HG02759 (cell line): ENCODE results near the gene PEX11B.
A peak's percentile ranks its signal among the peaks of the same experiment; 100 is the strongest.
"Not testable (repeated sequence)": the region's sequence is repeated elsewhere in the genome, so short reads cannot be mapped to it uniquely, and the experiment has no call there.

Experiments
- ATAC-seq: cut with Tn5 transposase; IDR thresholded peaks from one replicate; pipeline ENCODE4 v1.9.1; 2021; ENCODE audit warnings: mild to moderate bottlenecking, moderate library complexity; ENCODE audit not compliant: unreplicated experiment

PEX11B gene

DNA sequence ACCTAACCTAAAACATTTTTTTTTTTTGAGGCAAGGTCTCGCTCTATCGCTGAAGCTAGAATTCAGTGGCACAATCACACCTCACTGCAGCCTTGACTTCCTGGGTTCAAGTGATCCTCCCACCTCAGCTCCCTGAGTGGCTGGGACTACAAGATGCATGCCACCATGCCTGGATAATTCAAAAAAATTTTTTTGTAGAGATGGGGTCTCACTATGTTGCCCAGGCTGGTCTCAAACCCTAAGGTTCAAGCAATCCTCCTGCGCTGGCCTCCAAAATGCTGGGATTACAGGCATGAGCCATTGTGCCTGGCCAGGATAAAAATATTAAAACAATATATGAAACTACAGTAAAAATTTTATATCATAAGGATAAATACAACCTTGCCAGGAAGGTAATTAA is 34.4 kb upstream of the PEX11B start:
- no peak for ATAC-seq

DNA sequence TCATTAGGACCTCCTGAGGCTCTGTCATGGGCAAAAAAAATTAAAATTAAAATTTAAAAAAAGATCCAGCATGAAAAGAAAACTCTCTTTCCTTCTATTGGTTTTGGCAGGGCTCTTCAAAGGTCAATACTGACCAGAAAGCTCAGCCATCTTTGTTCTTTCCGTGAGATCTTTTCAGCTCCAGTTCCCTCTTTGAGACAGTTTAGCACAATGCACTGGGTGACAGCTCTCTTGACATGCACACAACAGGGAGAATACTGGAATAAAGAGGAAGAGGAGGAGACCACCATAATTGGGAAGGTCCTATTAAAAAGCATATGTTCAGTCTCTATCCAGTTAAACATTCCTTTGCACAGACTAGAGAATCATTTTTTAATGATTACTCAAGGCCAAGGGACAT is 33.0 kb upstream of the PEX11B start:
- no peak for ATAC-seq

DNA sequence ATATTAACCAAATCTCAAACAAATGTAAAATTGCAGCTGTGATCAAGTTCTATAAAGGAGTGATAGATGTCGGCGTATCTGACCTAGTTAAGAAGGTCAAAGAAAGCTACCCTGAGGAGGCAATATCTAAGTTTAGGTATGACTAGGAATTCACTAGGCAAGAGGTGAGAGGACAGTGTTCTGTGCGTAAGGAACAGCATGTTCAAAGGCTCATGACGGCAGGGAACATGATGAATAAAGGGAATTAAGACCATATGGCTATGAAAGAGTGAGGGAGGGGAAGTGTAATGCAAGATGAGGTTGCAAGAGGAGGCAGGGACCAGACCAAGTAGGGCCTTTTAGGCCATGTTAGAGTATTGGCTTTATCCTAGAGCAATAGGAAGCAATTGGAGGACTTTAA is 30.7 kb upstream of the PEX11B start:
- no peak for ATAC-seq

DNA sequence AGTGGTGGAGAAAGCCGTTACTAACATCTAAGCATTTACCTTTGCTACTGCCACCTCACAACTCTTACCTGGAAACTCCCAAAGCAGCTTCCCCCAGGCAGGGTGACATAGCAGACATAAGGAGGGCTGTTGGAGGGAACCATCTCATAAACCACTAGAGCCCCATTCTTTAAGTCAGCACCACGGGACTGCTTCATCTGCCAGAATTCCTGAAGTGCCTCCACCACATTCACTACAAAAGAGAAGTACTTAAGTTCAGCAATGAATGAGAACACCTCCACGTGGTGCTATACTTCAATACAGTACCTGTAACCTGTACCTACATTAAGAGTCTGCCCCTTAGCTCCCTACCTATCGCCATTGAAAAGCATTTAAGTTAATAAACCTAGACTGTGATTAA is 29.0 kb upstream of the PEX11B start:
- no peak for ATAC-seq

DNA sequence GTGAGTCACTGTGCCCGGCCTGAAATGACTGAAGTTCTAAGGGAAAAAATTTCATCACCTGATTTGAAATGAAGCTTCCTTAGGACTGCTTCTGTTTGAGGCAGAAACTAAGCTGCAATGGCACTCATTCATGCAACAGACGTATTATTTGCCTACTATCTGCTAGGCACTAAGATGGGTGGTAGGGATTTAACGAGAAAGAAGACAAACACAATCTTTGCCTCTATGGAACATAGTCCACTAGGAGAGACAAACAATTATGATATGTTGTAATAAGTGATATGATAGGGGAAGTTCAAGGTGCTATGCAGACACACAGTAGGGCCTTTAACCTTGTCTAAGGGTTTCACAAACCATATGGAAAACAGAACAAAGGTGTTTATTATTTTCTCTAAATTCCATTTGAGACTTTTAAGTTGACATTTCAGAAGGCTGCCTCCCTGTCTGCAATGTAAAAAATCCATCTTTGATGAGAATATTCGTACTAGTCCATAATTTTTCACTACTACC is 28.0 kb upstream of the PEX11B start:
- ATAC-seq: no peak

DNA sequence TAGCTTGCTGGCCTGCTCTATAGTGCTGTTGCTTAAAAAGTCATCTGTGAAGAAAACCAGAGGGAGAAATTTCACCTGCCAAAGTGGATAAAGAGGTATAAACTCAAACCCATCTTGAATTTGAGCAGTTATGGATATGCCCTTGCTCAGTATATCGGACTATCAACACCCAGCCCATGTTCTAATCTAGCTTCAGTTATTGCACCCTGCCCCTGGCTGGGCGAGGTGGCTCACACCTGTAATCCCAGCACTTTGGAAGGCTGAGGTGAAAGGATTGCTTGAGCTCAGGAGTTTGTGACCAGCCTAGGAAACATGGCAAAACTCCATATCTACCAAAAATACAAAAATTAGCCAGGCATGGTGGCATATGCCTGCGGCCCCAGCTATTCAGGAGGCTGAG is 26.0 kb upstream of the PEX11B start:
- ATAC-seq: no peak

DNA sequence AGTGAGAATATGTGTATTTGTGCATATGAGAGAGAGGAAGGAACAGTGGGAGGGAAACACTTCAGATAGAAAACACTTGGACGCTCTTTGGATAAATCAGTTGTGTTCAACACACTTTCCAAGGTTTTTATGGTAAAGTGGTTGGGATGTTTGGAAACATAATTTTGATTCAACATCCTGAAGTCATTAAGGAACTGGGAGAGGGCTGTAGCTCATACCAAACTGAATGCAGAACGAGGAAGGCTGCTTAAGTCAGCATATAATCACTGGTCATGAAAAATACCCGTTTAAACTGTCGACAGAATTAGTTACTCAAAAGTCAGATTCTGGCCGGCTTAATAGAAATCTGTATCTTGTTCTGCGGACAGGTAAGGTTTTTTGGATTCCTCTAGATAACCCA is 24.4 kb upstream of the PEX11B start:
- ATAC-seq: no peak

DNA sequence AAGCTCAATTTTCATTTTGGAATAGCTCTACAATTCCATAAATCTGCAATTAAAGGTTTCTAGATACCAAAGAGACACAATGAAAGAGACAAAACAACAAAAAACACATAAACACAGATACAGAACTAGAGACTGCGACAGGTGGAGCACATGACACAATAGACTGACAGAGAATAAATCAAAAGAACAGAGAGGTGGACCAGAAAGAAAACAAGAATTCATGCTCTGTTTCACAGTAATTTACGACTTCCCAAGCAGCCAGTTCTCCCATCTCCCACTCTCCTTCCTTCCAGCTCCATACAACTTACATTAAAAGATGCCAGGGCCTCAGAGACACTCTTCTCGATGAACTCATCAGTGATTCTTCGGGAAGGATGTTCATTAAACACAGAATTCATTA is 23.9 kb upstream of the PEX11B start:
- no peak for ATAC-seq

DNA sequence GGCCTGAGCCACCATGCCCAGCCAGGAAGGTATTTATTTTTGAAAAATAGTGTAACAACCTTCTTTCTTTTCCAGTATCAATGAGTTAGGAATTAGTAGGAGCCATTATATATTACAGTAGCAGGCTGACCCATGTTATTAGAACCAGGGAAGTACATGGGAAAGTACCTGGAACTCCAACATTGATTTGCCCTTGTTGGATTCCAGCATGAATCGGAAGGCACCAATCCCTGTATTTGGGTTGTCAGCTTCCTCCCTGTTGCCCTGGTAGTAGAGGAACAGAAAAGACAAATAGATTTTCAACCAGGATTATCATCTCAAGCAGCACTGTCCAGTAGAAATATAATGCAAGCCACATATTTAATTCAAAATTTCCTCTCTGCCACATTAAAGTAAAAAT is 18.9 kb upstream of the PEX11B start:
- no peak for ATAC-seq

DNA sequence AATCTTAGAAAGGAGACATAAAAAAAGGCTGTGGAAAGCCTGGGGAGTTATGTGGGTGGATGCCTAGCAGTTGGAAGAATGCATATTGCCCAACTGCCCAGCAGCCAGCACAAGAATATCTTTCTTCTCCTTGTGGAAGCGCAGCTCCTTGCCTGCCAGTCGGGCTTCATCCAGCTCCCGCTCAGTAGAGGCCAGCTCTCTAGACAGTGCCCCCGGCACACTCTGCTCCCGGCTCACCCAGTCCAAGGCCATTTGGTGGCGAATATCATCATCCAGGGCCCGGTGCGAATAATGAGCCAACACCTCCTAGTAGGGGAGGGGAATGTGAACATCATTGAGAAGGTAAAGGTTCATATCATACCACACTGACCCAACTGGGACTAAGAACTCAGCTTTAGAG is 17.7 kb upstream of the PEX11B start:
- no peak for ATAC-seq

DNA sequence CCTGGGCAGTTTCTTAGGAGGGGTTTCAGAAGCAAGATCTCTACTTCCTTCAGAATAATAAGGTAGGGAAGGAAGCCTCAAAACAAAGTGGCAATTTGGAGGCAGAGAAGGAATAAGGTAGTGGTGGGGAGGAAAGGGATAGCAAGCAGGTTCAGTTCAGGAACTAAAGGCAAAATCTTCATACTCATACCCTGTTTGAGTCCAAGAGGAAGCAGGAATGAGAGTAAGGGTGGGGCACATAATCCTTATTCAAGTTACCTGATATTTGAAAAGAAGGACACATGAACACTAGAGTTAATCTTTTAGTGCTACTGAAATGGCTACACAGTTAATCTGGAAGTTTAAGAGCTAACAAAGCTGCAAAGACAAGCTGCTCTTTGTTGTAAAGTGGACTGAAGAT is 17.2 kb upstream of the PEX11B start:
- no peak for ATAC-seq

DNA sequence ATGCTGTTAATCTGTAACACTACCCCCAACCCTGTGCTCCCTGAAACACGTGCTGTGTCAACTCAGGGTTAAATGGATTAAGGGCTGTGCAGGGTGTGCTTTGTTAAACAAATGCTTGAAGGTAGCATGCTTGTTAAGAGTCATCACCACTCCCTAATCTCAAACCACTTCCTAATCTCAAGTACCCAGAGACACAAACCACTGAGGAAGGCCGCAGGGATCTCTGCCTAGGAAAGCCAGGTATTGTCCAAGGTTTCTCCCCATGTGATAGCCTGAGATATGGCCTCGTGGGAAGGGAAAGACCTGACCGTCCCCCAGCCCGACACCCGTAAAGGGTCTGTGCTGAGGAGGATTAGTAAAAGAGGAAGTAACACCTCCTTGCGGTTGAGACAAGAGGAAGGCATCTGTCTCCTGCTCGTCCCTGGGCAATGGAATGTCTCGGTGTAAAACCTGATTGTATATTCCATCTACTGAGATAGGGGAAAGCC is 14.0 kb upstream of the PEX11B start:
- not testable (repeated sequence) for ATAC-seq

DNA sequence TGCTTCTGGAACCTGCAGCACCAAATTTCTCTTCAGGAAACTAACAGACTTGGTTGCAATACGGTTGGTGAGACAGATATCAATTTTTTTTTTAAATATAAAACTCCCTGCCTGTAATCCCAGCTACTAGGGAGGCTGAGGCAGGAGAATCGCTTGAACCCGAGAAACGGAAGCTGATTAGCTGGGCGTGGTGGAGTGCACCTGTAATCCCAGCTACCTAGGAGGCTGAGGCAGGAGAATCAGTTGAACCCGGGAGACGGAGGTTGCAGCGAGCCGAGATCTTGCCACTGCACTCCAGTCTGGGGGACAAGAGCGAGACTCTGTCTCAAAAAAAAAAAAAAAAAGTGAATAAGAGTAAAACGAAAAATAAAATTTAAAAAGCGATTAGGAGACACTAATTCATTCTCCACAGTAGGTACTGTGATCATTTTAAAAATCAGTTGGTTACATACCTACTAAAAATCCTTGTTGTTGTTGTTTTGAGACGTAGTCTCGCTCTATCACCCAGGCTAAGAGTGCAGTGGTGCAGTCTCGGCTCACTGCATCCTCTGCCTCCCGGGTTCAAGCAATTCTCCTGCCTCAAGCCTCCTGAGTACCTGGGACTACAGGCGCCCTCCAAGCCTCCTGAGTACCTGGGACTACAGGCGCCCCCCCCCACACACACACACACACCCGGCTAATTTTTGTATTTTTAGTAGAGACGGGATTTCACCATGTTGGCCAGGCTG is 9.6 kb upstream of the PEX11B start:
- ATAC-seq: no peak

DNA sequence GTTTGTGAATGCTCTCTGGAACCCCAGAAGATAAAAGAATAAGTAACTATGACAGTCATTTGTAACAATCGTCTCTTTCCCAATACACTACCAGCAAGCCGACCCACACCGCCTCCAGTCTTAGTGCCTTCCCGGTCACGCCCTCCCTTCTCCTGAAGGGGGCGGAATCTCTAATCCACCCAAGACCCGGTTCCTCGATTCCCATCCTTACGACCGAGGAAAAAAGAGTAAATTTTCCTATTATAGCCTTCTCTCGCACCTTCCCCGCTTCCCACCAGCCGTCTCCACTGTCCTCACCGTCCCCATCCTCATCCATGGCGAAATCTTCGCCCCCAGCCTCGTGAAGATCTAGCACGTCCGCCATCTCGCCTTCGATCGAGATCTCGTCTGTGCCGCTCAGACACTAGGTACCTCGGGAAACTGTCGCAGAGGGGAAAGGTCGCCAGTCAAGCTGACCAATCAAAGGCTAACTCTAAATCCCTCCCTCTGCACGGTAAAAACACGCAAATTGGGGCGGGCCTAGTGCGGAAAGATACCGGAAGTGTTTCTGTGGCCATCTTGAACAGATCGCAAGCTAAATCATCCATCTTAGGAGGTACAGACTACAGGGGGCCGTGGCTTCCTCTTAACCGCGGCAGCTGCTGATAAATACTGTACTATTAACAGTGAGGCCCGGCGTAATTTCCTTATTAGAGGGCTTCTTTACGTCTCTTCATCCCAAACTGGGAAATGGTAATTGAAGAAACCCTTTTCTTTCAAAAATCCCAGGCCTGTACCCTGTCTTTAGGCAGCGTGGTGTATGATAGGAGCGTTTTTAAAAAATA is 8.8 kb upstream of the PEX11B start, which contains the start of gene RBM8A:
RBM8A (minus strand) TSS at position 422 of the 824 bp plus-strand sequence; CDS start at position 364, 58 bp downstream.
- ATAC-seq: peak; percentile 97

DNA sequence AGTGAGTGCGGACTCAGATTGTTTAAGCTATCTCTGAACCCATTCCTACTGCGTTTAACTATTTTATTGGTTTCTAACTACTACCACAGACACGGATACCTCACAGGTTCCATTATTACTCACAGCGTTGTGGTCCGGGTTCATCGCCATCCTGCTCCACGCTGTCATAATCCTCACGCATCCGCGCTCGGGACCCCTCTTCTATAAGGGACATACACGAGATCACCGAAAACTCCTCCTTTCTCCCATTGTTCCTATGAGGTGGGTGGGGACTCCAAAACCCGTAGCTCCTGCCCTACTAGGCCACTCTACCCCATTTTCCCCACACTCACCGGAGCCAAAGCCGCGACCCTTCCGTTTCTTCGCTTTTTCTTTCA is 8.2 kb upstream of the PEX11B start:
- no peak for ATAC-seq

DNA sequence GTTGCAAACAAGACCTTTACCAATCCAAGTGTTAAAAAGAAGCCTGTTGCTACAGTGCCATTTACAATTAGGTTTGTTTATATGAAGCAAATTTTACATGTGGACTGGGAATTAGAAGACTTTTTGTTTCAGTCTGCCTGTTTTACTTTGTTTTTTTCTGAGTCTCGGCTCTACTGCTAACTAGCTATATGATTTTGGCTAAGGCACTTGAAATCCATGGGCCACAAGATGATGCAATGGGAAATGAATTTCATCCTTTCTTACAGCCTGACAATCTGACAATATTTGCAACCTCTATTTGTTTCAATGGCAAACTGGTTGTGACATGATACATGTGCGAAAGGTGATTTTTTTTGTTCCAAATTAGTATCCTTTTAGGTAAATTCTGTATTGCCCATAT is 3.7 kb upstream of the PEX11B start:
- ATAC-seq: no peak

DNA sequence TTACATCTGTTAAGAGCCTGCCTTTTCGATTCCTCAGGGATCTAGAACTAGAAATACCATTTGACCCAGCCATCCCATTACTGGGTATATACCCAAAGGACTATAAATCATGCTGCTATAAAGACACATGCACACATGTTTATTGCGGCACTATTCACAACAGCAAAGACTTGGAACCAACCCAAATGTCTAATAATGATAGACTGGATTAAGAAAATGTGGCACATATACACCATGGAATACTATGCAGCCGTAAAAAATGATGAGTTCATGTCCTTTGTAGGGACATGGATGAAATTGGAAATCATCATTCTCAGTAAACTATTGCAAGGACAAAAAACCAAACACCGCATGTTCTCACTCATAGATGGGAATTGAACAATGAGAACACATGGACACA is 1.8 kb upstream of the PEX11B start:
- ATAC-seq: not testable (repeated sequence)

DNA sequence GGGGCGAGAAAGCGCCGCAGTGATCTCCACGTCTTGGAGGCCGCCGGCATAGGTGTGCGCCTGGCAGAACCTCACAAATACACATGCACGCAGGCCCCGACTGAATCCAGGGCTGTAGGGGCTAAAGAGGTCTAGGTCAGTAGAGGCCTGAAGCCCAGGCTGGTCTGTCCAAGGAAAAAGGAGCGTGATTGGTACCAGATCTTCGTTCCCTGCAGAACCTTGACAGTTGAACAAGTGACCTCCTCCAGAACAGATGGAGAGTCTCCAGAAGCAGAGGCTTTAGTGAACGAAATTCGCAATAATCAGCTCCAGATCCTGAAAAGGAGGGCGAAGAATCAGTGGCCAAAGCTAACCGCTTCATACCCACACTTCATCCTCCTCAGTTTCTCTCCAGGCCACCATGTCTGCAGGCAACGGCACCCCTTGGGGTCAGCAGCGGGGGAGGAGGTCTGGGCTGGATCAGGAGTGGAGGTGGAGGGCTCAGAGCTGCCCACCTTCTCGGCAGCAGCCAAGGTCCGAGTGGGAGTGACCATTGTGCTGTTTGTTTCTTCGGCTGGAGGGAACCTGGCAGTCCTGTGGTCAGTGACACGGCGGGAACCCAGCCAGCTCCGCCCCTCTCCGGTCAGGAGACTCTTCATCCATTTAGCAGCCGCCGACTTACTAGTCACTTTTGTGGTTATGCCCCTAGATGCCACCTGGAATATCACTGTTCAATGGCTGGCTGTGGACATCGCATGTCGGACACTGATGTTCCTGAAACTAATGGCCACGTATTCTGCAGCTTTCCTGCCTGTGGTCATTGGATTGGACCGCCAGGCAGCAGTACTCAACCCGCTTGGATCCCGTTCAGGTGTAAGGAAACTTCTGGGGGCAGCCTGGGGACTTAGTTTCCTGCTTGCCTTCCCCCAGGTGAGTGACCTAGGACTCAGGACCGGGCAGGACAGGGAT is 749 bp upstream of the PEX11B start:
- ATAC-seq: peak; percentile 13

DNA sequence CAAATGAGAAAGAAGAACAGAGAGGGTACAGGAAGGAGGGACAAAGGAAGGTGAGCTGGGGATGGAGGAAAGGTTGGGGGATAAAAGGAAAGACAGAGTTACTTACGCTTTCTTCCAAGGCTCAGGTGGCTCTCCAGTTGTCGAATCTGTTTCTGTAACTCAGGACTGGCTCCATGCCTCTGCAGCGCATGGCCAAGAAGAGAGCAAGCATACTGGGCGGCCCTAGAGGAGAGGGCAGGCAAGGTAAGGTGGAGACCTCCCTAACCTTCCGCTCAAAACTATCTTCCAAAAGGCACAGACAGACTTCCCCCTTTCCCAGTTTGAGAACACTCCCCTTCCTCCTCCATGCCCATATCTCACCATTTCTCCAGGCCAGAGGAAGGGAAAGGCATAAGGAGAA is 922 bp downstream of the PEX11B start:
- no peak for ATAC-seq

DNA sequence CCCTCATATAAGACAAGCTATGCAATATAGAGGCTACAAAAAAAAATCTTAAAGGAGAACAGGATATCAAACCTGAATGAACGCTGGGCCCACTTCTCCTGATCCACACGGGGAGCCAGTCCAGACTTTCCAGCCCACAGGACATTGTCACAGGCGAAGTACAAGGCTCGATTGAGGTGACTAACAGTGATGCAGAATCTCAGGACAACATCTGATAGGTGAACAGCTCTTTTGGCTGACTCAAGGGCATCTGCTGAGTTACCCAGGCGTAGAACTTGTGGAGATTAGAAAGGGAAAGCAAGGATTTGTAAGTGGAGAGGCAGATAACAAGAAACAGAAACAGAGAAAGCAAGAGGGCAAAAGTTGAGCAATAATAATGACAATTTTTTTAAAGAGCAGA is 1.8 kb downstream of the PEX11B start:
- no peak for ATAC-seq

DNA sequence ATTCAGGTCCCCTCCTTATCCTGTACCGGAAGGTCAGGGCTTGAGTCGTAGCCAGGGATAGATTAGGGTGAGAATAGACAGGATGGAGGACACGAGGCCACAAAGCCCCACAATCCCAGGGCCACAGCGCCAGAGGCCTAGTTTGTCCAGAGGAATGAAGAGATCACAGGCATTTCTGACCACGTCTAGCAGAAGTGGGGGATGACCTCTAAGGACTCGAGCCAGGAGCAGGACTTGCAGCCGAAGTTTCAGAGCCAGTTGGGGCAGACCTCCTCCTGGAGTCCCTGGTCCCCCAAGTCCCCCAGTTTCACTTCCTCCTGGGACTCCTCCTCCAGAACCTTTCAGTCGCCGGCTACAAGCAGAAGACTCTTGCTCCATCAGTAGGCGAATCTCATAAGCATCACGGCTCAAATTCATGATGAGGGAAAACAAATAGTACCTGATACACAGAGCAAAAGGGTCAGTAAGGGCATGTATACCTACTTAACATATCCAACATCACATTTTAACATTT is 6.3 kb downstream of the PEX11B start:
- ATAC-seq: no peak
